NOMO-1 (cell line): ENCODE results near the gene ITGA7.

Source experiments
- DNase-seq, 2 experiments: peaks; one replicate each; lab custom pipeline; 2025; ENCODE audit not compliant: unreplicated experiment in 2 of 2; lab: John Stamatoyannopoulos, UW

The ITGA7 gene

DNA sequence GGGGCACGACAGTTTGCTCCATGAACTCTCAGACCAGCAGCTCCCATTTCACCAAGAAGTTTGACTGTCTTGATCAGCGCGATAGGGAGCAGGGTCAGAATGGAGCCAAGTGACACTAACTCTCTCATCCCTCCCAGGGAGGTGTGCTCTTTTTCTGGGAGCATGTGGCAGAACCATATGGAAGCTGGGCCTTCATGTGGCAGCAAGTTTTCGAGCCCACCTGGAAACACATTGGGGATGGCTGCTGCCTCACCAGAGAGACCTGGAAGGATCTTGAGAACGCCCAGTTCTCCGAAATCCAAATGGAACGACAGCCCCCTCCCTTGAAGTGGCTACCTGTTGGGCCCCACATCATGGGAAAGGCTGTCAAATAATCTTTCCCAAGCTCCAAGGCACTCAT is 24.0 kb downstream of the ITGA7 start:
- no peak for DNase-seq

DNA sequence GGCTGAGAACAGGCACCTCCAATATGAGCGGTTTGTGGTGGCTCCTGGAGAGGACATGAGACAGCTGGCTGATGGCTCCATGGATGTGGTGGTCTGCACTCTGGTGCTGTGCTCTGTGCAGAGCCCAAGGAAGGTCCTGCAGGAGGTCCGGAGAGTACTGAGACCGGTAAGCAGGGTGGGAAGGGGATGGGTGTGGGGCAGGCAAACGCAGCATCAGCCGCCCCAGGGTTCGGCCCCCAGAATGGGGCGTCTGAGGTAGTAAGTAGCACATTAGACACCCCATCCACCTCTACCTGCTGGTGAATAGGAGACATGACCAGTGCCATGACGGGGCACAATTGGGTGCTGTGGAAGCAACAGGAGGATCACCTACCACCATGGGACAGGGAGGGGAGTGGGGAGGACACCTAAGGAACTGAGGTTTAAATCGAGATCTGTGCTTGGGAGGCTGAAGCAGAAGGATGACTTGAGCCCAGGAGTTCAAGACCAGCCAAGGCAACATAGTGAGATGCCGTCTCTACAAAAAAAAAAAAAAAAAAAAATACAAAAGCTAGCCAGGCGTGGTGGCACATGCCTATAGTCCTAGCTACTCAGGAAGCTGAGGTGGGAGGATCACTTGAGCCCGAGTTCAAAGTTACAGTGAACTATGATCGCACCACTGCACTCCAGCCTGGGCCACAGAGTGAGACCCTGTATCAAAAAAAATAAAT is 25.5 kb downstream of the ITGA7 start:
- no peak for DNase-seq

DNA sequence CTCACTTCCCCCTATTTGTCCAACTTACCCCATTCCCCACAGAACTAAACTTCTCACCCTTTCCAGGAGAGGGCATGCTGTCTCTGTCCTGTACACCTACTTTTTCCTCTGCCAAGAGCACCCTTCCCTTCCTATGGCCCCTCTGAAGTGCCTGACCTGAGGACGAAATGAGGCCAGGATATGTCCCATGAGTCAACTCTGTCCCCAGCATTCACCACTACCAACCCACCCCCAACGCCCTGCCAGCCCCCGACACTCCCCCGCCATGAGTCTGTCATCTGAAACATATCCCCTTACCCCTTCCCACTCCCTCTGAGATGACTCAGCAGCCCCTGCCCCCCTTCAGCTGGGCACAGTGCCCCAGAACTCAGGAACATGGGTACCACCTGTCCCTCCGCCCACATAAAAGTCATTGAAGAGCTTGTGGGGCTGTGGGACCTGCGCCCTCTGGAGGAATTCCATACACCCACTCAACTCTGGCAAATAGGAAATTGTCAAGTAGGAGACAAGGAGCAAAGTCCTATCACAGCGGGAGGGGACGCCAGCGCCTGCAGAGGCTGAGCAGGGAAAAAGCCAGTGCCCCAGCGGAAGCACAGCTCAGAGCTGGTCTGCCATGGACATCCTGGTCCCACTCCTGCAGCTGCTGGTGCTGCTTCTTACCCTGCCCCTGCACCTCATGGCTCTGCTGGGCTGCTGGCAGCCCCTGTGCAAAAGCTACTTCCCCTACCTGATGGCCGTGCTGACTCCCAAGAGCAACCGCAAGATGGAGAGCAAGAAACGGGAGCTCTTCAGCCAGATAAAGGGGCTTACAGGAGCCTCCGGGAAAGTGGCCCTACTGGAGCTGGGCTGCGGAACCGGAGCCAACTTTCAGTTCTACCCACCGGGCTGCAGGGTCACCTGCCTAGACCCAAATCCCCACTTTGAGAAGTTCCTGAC is 26.3 kb downstream of the ITGA7 start:
- peak; percentile 65 to 71 for DNase-seq

DNA sequence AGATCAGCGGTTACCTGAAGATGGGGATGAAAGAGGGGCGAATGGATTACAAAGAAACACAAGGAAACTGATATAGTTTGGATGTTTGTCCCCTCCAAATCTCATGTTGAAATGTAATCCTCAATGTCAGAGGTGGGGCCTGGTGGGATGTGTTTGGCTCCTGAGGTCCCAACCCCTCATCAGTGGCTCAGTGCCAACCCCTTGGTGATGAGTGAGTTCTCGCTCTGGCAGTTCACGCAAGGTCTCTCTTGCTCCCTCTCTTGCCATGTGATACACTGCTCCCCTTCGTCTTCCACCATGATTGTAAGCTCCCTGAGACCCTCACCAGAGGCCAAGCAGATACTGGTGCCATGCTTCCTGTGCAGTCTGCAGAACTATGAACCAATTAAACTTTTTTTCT is 28.0 kb downstream of the ITGA7 start:
- DNase-seq: no peak

DNA sequence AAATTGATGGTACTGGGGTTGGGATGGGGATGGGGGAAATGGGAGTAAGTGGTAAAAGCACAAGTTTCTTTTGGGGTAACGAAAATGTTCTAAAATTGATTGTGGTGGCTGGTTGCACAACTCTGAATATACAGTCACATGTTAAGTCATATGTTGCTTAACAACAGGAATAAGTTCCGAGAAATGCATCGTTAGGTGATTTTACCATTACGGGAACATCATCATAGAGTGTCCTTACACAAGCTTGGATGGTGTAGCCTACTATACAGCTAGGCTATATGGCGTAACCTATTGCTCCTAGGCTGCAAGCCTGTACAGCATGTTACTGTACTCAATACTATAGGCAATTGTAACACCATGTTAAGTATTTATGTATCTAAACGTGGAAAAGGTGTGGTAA is 31.0 kb downstream of the ITGA7 start:
- DNase-seq: peak; percentile 56 to 94

DNA sequence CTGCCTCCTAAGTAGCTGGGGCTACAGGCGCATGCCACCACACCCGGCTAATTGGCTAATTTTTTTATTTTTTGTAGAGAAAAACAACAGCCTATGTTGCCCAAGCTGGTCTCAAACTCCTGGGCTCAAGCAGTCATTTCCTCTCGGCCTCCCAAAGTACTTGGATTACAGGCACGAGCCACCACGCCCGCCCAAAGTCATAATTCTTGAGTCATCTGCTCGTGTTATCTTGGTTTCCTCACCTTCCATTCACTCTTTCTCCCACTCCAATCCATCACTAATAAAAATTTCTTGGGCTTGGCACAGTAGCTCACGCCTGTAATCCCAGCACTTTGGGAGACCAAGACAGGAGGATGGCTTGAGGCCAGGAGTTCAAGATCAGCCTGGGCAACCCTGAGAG is 32.0 kb downstream of the ITGA7 start:
- DNase-seq: no peak

DNA sequence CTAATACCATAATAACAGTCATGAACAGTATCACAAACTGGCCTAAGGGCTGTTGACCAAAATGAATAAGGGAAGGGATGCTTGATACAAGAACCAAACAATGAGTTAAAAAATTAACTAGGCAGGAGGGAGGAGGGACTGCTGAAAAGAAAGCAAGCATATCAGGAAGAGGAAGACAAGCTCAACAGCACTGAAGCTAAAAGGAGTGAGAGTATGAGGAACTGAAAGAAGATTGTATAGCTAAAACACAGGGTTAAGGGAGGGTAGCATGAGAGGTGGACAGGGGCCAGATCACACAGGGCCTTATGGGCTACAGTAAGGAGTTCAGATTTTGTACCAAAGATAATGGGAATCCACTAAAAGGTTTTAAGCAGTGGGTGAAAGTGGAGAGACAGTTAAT is 34.1 kb downstream of the ITGA7 start:
- DNase-seq: peak; percentile 79 to 95

DNA sequence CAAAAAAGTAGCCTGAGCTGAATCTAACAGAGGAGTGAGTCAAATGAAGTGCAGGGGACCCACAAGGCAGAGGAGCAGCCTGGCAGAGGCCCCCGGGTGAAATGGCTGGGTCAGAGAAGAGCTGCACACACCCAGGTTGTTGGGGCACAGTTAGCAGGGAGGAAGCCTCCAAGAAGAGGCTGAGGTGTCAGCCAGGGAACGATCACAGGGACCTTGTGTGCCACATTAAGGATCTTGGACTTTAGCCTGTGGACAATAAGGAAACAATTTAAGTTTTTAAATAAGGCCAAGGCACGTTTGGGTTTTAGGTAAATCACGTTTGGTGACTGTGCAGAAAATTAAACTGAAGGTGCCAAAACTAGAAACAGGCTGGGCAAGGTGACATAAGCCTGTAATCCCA is 36.0 kb downstream of the ITGA7 start:
- DNase-seq: no peak

DNA sequence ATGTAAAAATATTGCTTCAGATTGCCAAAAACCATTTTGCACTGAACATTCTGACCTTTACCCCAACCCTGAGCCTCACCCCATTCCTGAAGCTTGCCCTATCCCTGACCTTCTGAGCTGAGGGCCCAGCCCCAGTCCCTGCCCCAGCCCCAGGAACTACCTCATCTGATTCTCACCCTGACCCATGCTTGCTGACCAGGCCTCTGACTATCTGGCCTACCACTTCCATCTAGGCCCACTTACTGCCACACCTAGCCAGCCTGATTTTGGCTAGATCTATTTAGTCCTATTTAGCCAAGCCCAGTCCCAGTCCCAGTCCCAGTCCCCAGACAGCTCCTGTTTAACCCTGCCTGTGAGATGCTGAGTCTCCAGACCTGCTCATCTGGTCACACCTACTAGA is 37.4 kb downstream of the ITGA7 start:
- DNase-seq: no peak

DNA sequence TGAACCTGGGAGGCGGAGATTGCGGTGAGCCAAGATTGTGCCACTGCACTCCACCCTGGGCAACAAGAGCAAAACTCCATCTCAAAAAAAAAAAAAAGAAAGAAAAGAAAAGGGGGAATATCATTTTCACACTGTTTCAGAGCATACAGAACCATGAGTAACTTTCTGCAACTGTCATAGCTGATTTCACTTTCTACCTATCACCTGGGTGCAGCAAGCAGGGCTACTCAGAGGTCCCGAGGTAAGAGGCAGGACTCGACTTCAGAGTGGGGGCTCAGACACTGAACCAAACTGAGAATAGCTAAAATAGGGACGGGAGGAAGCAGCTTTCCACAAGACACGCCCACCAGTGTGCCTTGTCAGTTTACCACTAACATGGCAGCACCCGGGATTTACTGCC is 41.2 kb downstream of the ITGA7 start:
- no peak for DNase-seq

DNA sequence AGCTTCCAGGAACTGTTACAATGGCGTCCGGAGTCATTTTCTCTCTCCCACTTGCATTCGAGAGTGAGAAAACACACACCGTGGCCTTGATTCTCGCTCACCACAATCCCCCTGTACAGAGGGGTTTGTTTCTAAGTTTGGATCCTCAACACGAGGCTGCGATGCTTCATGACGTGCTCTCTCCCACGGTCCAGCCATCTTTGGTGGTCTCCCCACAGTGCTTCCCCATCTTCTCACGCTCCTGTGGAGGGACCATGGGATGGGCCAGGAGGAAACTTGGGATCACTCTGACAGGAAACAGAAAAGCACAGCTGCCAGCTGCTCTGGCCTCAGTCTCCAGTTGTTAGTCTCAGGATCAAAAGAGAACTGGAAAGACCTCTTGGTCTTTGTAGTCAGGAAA is 42.9 kb downstream of the ITGA7 start:
- DNase-seq: no peak

DNA sequence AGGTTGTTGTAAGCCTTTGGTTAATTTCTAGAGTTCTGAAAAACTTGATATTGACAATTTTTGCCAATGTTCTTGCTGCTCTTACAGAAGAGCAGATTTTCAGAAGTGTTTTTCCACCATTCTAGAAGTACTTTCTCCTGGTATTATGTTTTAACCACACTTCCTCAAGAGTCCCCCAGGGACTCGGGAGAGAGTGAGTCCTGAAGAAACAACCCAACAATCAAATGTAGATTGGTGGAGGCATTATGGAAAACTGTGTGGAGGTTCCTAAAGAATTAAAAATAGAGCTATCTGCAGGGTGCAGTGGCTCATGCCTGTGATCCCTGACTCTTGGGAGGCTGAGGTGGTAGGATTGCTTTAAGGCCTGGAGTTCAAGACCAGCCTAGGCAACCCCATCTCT is 44.3 kb downstream of the ITGA7 start:
- no peak for DNase-seq

DNA sequence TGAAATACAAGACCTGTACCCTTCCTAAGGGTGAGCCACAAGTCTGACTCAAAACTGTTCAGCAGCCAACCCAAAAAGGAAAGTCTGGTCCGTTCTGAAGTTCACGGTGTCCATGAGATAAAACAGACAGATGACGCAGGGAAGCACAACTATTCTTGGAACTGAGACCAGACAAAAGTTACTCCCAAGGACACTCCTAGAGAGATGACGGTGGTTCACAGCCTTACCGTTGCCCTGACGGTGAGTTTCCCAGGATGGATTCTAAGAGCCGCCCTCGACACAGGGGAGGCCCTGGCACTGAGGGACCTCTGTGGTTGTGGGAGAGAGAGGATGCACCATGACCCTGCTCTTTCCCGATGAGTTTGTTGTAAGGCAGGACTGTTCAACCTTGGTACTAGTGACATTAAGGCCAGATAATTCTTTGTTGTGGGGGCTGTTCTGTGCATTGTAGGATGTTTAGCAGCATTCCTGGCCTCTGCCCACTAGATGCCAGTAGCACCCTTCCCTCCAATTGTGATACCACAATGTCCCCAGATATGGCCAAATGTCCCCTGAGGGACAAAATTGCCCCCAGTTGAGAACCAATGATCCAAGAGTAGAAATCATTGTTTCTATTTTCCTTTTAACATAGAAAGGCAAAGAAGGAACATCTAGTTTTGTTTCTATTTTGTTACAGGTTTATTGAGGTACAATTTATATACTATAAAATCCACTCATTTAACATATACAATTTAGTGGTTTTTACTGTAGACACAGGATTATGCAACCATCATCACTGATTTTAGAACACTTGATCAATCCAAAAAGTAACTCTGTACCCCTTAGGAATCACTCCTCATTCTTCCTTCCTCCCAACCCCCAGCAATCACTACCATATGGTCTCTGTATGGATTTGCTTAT is 48.0 kb downstream of the ITGA7 start:
- peak; percentile 21 to 53 for DNase-seq

DNA sequence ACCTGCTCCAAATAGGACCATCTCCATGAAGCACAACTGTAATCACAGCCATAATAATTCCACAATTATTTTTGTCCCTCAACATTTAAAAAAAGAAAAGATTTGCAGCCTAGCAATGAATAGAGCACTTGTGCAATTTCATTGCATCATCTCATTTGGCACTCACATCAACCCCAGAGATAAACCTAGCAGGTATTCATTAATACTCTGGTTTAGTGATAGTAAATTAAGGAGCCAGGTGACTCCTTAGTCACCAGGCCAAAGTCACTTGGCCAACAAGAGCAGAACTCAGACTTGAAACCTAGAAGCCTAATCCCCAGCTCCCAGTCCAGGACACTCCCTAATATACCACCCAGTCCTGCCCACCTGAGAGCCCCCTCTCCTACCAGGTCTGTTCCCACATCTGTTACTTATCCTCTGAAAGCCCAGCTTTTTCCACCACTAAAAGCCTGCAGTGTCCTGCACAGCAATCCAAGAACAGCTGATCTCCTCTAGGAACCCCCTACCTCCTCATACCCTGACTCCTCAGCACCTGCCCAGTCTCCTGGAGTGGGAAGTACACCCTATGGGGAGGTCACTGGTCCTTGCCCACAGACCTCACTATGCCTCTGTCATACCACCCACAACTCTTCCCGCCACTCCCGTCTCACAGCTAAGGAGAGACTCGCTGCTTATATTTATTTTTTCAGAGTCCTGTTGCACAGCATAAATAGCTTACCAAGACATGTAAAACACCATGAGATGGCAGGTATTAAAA is 48.9 kb downstream of the ITGA7 start:
- DNase-seq: no peak

DNA sequence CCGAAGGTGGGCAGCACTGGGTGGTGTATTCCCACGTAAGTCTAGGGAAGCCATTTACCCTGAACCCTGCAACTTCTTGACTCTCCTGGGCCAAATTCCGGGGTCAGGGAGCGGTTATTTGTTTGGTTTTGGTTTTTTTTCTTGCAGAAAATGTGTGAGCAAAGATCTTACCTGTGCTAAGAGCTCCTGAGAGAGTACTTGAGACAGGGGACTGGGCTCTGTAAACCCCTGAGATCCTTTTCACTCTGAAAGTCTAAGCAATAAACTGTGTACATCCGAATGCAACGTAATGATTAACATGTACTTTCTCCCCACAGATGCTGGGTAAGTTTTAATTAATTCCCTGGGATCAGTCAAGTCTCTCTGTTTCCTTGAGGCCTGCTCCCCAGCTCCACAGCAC is 49.5 kb downstream of the ITGA7 start:
- no peak for DNase-seq

DNA sequence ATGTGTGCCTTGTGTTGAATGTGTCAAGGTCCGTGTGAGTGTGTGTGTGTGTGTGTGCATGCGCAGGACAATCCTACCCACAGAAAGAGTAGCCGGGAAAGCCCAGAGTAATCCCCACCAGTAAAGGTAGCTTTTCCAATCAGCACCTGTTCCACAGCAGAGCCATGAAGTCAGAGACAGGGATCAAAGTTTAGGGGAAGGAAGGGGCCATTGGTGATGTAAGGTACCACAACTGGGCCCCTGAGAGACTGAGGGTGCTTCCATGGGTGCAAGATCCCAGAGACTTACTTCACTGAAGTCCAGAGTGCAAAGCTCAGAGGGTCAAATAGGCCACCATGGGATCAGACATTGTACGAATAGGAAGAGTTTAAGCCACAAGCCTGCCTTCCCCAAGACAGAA is 50.5 kb downstream of the ITGA7 start:
- DNase-seq: no peak

DNA sequence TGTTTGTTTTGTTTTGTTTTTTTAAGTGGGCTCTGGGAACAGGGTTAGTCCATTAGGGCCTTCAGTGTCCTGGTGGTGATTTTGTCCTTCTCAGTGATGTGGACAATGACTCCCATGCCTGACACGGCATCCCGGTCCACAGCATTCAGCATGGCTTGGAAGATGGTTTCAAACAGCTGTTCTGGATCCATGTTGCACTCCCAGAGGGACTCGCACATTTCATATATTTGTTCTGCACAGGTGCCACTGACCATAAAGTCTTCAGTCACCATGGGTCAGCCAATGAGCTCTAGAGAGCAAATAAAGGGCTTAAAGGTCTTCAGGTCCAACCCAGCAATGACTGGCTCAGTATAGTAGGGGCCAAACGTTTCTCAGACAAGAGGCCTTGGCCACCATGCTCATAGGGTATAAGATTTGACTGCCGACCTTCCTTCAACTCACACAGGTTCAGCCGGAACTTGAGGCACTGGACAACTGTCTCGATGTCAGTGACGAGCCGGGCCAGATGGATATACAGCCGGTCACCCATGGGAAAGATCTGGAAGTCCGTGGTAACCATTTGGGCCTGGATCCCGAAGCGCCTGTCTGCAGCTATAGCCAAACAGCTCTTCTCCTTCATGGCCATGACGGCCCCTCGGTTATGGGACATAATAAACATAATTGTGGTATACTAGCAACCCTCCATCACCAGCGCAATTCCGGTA is 53.0 kb downstream of the ITGA7 start:
- DNase-seq: no peak

DNA sequence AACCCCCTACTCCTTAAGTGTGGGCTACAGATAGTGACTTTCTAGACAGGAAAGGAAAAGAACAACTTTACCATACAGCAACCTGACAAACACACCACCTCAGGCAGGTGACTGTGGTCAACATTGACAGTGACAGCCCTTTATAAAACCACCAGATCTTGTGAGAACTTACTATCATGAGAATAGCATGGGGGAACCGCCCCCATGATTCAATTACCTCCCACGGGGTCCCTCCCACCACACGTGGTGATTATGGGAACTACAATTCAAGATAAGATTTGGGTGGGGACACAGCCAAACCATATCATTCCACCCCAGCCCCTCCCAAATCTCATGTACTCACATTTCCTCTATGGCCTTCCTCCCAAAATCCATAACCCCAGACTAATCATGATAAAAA is 54.7 kb downstream of the ITGA7 start:
- DNase-seq: no peak

DNA sequence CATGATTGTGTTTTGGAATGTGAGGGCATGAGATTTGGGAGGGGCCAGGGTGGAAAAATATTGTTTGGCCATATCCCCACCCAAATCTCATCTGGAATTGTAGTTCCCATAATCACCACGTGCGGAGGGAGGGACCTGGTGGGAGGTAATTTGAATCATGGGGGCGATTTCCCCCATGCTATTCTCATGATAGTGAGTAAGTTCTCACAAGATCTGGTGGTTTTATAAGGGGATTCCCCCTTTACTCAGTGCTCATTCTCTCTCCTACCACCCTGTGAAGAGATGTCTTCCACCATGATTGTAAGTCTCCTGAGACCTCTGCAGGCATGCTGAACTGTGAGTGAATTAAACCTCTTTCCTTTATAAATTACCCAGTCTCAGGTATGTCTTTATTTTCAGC is 55.4 kb downstream of the ITGA7 start:
- DNase-seq: no peak

DNA sequence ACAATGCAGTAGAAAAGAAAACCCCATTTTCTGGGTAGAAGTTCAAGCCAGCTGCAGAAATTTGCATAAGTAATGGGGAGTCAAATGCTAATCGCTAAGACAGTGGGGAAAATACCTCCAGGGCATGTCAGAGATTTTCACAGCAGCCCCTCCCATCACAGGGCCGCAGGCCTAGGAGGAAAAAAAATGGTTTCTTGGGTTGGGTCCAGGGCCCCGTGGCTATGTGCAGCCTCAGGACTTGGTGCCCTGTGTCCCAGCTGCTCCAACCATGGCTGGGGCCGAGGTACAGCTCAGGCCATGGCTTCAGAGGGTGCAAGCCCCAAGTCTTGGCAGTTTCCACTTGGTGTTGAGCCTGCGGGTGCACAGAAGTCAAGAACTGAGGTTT is 56.4 kb downstream of the ITGA7 start:
- DNase-seq: no peak
